Sciatic nerve (tissue), 2 donors: ENCODE measurements around the gene RAC3. TPM values are rescaled to one million over a fixed set of nuclear protein-coding genes. Genes with fewer than 3 reads are reported as not detected.
A peak's percentile ranks its signal among the peaks of the same experiment; 100 is the strongest.

Source experiments
- ATAC-seq: fragments of 200-7000 bp; cut with Tn5 transposase; one replicate; pipeline ENCODE4 v1.9.1; 2020; ENCODE audit warnings: mild to moderate bottlenecking, moderate library complexity
- DNase-seq: peaks from one replicate; pipeline ENCODE4 v3.0.0-alpha.2; 2020; ENCODE audit warnings: low spot score
- intact Hi-C: fragments of 100-400 bp; cut with DNase I; formaldehyde crosslinking; loops from one replicate; pipeline ENCODE4 v1.14.2; 2022
- total RNA-seq: library from RNA; stranded (reverse); fragmentation: NEBNext Ultra II Directional; extraction: Animal tissue kit (Norgen Biotek cat#: 25700); gene quantifications from one replicate; pipeline ENCODE4 v1.2.1, GENCODE V29; 2021
- donor health status: DM: no; HTN: no; CAD: no.
- donor health status: DM: no; HTN: no; CAD: no.

The RAC3 gene
- total RNA-seq, 1 donor from 2014 or later: 4.0 TPM

- ATAC-seq: no peak
- DNase-seq: no peak
- intact Hi-C loops: no loop called here
Observed at GRCh38 chr17:82060001-82060380, 28.5 kb downstream of the RAC3 start.

- intact Hi-C loops: no loop called here
- ATAC-seq (no peak), DNase-seq (no peak)
Observed at GRCh38 chr17:82060614-82061013, 29.1 kb downstream of the RAC3 start.

GRCh38 chr17:82061047-82061925 lies 29.8 kb downstream of the RAC3 start:
- intact Hi-C loops: no loop called here
- DNase-seq (no peak), ATAC-seq (no peak)

- intact Hi-C loops: no loop called here
- no peak for DNase-seq
- no peak for ATAC-seq
Observed at GRCh38 chr17:82062076-82062983, 30.9 kb downstream of the RAC3 start.

- DNase-seq (no peak), ATAC-seq (no peak)
- intact Hi-C loops: no loop called here
Observed at GRCh38 chr17:82062984-82063368, 31.5 kb downstream of the RAC3 start.

- intact Hi-C loops: no loop called here
- no peak for ATAC-seq
- DNase-seq: no peak
Observed at GRCh38 chr17:82063424-82064415, 32.2 kb downstream of the RAC3 start.

- intact Hi-C loops: no loop called here
- no peak for ATAC-seq
- no peak for DNase-seq
Observed at GRCh38 chr17:82064433-82065192, 33.1 kb downstream of the RAC3 start.

- ATAC-seq: no peak
Observed at GRCh38 chr17:82065193-82065637, 33.7 kb downstream of the RAC3 start.

GRCh38 chr17:82065638-82066303 lies 34.3 kb downstream of the RAC3 start, which contains the start of gene DUS1L:
Gene DUS1L (minus strand): TSS chr17:82065804. CDS start chr17:82065059, 745 bp downstream.
- DNase-seq (peak; percentile 84), ATAC-seq (peak; percentile 81)
- intact Hi-C loops: no loop called here

More at GRCh38 chr17:82065193-82065637, 33.7 kb downstream of the RAC3 start:
- intact Hi-C loops: no loop called here
- no peak for DNase-seq

GRCh38 chr17:82070611-82071010 lies 39.1 kb downstream of the RAC3 start:
- intact Hi-C loops: no loop called here
- no peak for ATAC-seq
- DNase-seq: no peak

- no peak for DNase-seq
- no peak for ATAC-seq
- intact Hi-C loops: no loop called here
Observed at GRCh38 chr17:82072827-82073226, 41.3 kb downstream of the RAC3 start.

- ATAC-seq (no peak), DNase-seq (no peak)
- intact Hi-C loops: no loop called here
Observed at GRCh38 chr17:82073446-82073845, 42.0 kb downstream of the RAC3 start.

GRCh38 chr17:82076018-82076784 lies 44.7 kb downstream of the RAC3 start:
- ATAC-seq: no peak
- intact Hi-C loops: no loop called here
- DNase-seq: no peak

GRCh38 chr17:82076785-82077591 lies 45.5 kb downstream of the RAC3 start:
- intact Hi-C loops: no loop called here
- ATAC-seq (peak; percentile 75), DNase-seq (no peak)

- DNase-seq (no peak), ATAC-seq (peak; percentile 82)
- intact Hi-C loops: loop anchor here (1.0 kb wide), 1 partner anchor 48 kb away; no protein-coding TSS in a partner anchor
Observed at GRCh38 chr17:82077617-82078358, 46.3 kb downstream of the RAC3 start.
